ENCODE measurements around the gene SPRR2B.

GRCh38 chr1:153100245-153100644 lies 28.8 kb upstream of the SPRR2B start:
- TF ChIP-seq CTCF (IDR thresholded peaks at IDR 0.05) (no peak), POLR2AphosphoS5 (IDR thresholded peaks at IDR 0.05; ENCODE audit: low read depth, low read length) (no peak)
- TF ChIP-seq, protein P1, sequence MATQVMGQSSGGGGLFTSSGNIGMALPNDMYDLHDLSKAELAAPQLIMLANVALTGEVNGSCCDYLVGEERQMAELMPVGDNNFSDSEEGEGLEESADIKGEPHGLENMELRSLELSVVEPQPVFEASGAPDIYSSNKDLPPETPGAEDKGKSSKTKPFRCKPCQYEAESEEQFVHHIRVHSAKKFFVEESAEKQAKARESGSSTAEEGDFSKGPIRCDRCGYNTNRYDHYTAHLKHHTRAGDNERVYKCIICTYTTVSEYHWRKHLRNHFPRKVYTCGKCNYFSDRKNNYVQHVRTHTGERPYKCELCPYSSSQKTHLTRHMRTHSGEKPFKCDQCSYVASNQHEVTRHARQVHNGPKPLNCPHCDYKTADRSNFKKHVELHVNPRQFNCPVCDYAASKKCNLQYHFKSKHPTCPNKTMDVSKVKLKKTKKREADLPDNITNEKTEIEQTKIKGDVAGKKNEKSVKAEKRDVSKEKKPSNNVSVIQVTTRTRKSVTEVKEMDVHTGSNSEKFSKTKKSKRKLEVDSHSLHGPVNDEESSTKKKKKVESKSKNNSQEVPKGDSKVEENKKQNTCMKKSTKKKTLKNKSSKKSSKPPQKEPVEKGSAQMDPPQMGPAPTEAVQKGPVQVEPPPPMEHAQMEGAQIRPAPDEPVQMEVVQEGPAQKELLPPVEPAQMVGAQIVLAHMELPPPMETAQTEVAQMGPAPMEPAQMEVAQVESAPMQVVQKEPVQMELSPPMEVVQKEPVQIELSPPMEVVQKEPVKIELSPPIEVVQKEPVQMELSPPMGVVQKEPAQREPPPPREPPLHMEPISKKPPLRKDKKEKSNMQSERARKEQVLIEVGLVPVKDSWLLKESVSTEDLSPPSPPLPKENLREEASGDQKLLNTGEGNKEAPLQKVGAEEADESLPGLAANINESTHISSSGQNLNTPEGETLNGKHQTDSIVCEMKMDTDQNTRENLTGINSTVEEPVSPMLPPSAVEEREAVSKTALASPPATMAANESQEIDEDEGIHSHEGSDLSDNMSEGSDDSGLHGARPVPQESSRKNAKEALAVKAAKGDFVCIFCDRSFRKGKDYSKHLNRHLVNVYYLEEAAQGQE (IDR thresholded peaks at IDR 0.05; ENCODE audit: insufficient read depth in 1 of 2, low read depth in 2 of 2, low read length in 1 of 2) = no peak
